Measurements from ENCODE around the gene CYP2W1.
"Not testable (repeated sequence)": the region's sequence is repeated elsewhere in the genome, so short reads cannot be mapped to it uniquely, and the experiment has no call there.

Gene CYP2W1

GRCh38 chr7:994592-995308 lies 11.8 kb downstream of the CYP2W1 start:
- H3K27ac ChIP-seq (ENCODE audit: low read depth, low read length), result no peak overlapping the region
- no peaks in the 10 kb centered on the region for H3K36me3 ChIP-seq (ENCODE audit: control insufficient read depth, insufficient read depth, low read length)
- no peak overlapping the region for H3K4me3 ChIP-seq (ENCODE audit: low read length)
- no peak overlapping the region for H3K9ac ChIP-seq (ENCODE audit: low read length)
- no peaks in the 10 kb centered on the region for H3K27me3 ChIP-seq (ENCODE audit: control insufficient read depth, insufficient read depth, low read length)
- H3K4me1 ChIP-seq (ENCODE audit: control insufficient read depth, insufficient read depth, low read length), result no peaks in the 10 kb centered on the region

- H3K27ac ChIP-seq (ENCODE audit: low read depth, low read length), result no peak overlapping the region
- no peaks in the 10 kb centered on the region for H3K27me3 ChIP-seq (ENCODE audit: control insufficient read depth, insufficient read depth, low read length)
- no peaks in the 10 kb centered on the region for H3K4me1 ChIP-seq (ENCODE audit: control insufficient read depth, insufficient read depth, low read length)
- no peak overlapping the region for H3K9ac ChIP-seq (ENCODE audit: low read length)
- H3K36me3 ChIP-seq (ENCODE audit: control insufficient read depth, insufficient read depth, low read length), result no peaks in the 10 kb centered on the region
- H3K4me3 ChIP-seq (ENCODE audit: low read length), result no peak overlapping the region
Measured at GRCh38 chr7:995571-995970, 12.6 kb downstream of the CYP2W1 start.

- H3K4me1 ChIP-seq (ENCODE audit: control insufficient read depth, insufficient read depth, low read length), result no peaks in the 10 kb centered on the region
Measured at GRCh38 chr7:996079-996872, 13.3 kb downstream of the CYP2W1 start.

GRCh38 chr7:997404-998395 lies 14.7 kb downstream of the CYP2W1 start:
- Histone ChIP-seq H3K36me3 (ENCODE audit: control insufficient read depth, insufficient read depth, low read length) (no peaks in the 10 kb centered on the region), H3K9ac (ENCODE audit: low read length) (no peak overlapping the region), H3K27me3 (ENCODE audit: control insufficient read depth, insufficient read depth, low read length) (no peaks in the 10 kb centered on the region), H3K4me3 (ENCODE audit: low read length) (no peak overlapping the region), H3K27ac (ENCODE audit: low read depth, low read length) (no peak overlapping the region), H3K4me1 (ENCODE audit: control insufficient read depth, insufficient read depth, low read length) (no peaks in the 10 kb centered on the region)

More at GRCh38 chr7:996079-996872, 13.3 kb downstream of the CYP2W1 start:
- H3K9ac ChIP-seq (ENCODE audit: low read length), result no peak overlapping the region
- no peak overlapping the region for H3K4me3 ChIP-seq (ENCODE audit: low read length)
- no peaks in the 10 kb centered on the region for H3K36me3 ChIP-seq (ENCODE audit: control insufficient read depth, insufficient read depth, low read length)
- no peak overlapping the region for H3K27ac ChIP-seq (ENCODE audit: low read depth, low read length)
- no peaks in the 10 kb centered on the region for H3K27me3 ChIP-seq (ENCODE audit: control insufficient read depth, insufficient read depth, low read length)

- H3K27me3 ChIP-seq (ENCODE audit: control insufficient read depth, insufficient read depth, low read length), result no peaks in the 10 kb centered on the region
- H3K36me3 ChIP-seq (ENCODE audit: control insufficient read depth, insufficient read depth, low read length), result no peaks in the 10 kb centered on the region
- no peak overlapping the region for H3K27ac ChIP-seq (ENCODE audit: low read depth, low read length)
- H3K9ac ChIP-seq (ENCODE audit: low read length), result no peak overlapping the region
- H3K4me1 ChIP-seq (ENCODE audit: control insufficient read depth, insufficient read depth, low read length), result no peaks in the 10 kb centered on the region
- H3K4me3 ChIP-seq (ENCODE audit: low read length), result no peak overlapping the region
Measured at GRCh38 chr7:999149-999879, 16.3 kb downstream of the CYP2W1 start.

GRCh38 chr7:999941-1000935 lies 17.3 kb downstream of the CYP2W1 start:
- Histone ChIP-seq H3K4me3 (ENCODE audit: low read length) (no peak overlapping the region), H3K27ac (ENCODE audit: low read depth, low read length) (no peak overlapping the region), H3K27me3 (ENCODE audit: control insufficient read depth, insufficient read depth, low read length) (no peaks in the 10 kb centered on the region), H3K36me3 (ENCODE audit: control insufficient read depth, insufficient read depth, low read length) (no peaks in the 10 kb centered on the region), H3K9ac (ENCODE audit: low read length) (no peak overlapping the region), H3K4me1 (ENCODE audit: control insufficient read depth, insufficient read depth, low read length) (no peaks in the 10 kb centered on the region)

- not testable (repeated sequence) for H3K36me3 ChIP-seq (ENCODE audit: control insufficient read depth, insufficient read depth, low read length); H3K9ac ChIP-seq (ENCODE audit: low read length); H3K4me1 ChIP-seq (ENCODE audit: control insufficient read depth, insufficient read depth, low read length); H3K4me3 ChIP-seq (ENCODE audit: low read length); H3K27ac ChIP-seq (ENCODE audit: low read depth, low read length); H3K27me3 ChIP-seq (ENCODE audit: control insufficient read depth, insufficient read depth, low read length)
Measured at GRCh38 chr7:1001069-1001770, 18.2 kb downstream of the CYP2W1 start.

GRCh38 chr7:1002026-1002425 lies 19.0 kb downstream of the CYP2W1 start:
- H3K4me3 ChIP-seq (ENCODE audit: low read length); H3K27ac ChIP-seq (ENCODE audit: low read depth, low read length); H3K4me1 ChIP-seq (ENCODE audit: control insufficient read depth, insufficient read depth, low read length); H3K27me3 ChIP-seq (ENCODE audit: control insufficient read depth, insufficient read depth, low read length); H3K36me3 ChIP-seq (ENCODE audit: control insufficient read depth, insufficient read depth, low read length); H3K9ac ChIP-seq (ENCODE audit: low read length): not testable (repeated sequence)

- H3K4me1 ChIP-seq (ENCODE audit: control insufficient read depth, insufficient read depth, low read length), result not testable (repeated sequence)
Measured at GRCh38 chr7:1002445-1002844, 19.5 kb downstream of the CYP2W1 start.

GRCh38 chr7:1004018-1004852 lies 21.3 kb downstream of the CYP2W1 start:
- no peaks in the 10 kb centered on the region for H3K4me1 ChIP-seq (ENCODE audit: control insufficient read depth, insufficient read depth, low read length)
- no peaks in the 10 kb centered on the region for H3K27me3 ChIP-seq (ENCODE audit: control insufficient read depth, insufficient read depth, low read length)
- no peak overlapping the region for H3K4me3 ChIP-seq (ENCODE audit: low read length)
- no peak overlapping the region for H3K9ac ChIP-seq (ENCODE audit: low read length)
- no peak overlapping the region for H3K27ac ChIP-seq (ENCODE audit: low read depth, low read length)
- no peaks in the 10 kb centered on the region for H3K36me3 ChIP-seq (ENCODE audit: control insufficient read depth, insufficient read depth, low read length)

More at GRCh38 chr7:1002445-1002844, 19.5 kb downstream of the CYP2W1 start:
- H3K9ac ChIP-seq (ENCODE audit: low read length); H3K36me3 ChIP-seq (ENCODE audit: control insufficient read depth, insufficient read depth, low read length); H3K27ac ChIP-seq (ENCODE audit: low read depth, low read length); H3K27me3 ChIP-seq (ENCODE audit: control insufficient read depth, insufficient read depth, low read length); H3K4me3 ChIP-seq (ENCODE audit: low read length): not testable (repeated sequence)
